Nephron progenitor cell (in vitro differentiated cells): ENCODE measurements around the gene SUGP1.

Experiments used
- DNase-seq: peaks from one replicate; pipeline ENCODE4 v3.0.0; 2021
- H3K27ac Mint-ChIP-seq: 2 replicates; pipeline ENCODE4 v1.8.0; 2021; ENCODE audit warnings: mild to moderate bottlenecking, moderate library complexity, mixed read lengths
- H3K27me3 Mint-ChIP-seq: 2 replicates; pipeline ENCODE4 v1.8.0; 2021; ENCODE audit warnings: mild to moderate bottlenecking, low read depth, mixed read lengths; ENCODE audit not compliant: poor library complexity
- H3K36me3 Mint-ChIP-seq: 2 replicates; pipeline ENCODE4 v1.8.0; 2021; ENCODE audit warnings: low read depth, mixed read lengths
- H3K4me1 Mint-ChIP-seq: 2 replicates; pipeline ENCODE4 v1.8.0; 2021; ENCODE audit warnings: mixed read lengths
- H3K4me3 Mint-ChIP-seq: 2 replicates; pipeline ENCODE4 v1.8.0; 2021; ENCODE audit warnings: mild to moderate bottlenecking, moderate library complexity, mixed read lengths
- H3K9me3 Mint-ChIP-seq: 2 replicates; pipeline ENCODE4 v1.8.0; 2021; ENCODE audit warnings: mild to moderate bottlenecking, moderate library complexity, mixed read lengths
- CTCF ChIP-seq: fragments of 200-600 bp; sonication (generic); IDR thresholded peaks from 2 replicates; pipeline ENCODE4 v1.5.0; 2021; ENCODE audit warnings: antibody characterized with exemption

The SUGP1 gene

GRCh38 chr19:19324059-19324770 lies 3.9 kb upstream of the SUGP1 start:
- peaks cover 48% of the 10 kb centered on the region for H3K36me3 Mint-ChIP-seq
- peak overlapping the region; percentile 34 for H3K4me3 Mint-ChIP-seq
- no peaks in the 10 kb centered on the region for H3K27me3 Mint-ChIP-seq
- H3K4me1 Mint-ChIP-seq, result peaks cover 36% of the 10 kb centered on the region
- H3K9me3 Mint-ChIP-seq, result no peaks in the 10 kb centered on the region
- H3K27ac Mint-ChIP-seq, result peak overlapping the region; percentile 91
- TF ChIP-seq CTCF, result no peak
- DNase-seq, result no peak

- Mint-ChIP-seq H3K9me3 (no peaks in the 10 kb centered on the region), H3K4me3 (peak overlapping the region; percentile 99), H3K36me3 (peaks cover 39% of the 10 kb centered on the region), H3K27me3 (peaks cover 4% of the 10 kb centered on the region), H3K4me1 (peaks cover 47% of the 10 kb centered on the region), H3K27ac (peak overlapping the region; percentile 94)
- TF ChIP-seq CTCF, result no peak
- peak; percentile 51 for DNase-seq
Measured at GRCh38 chr19:19321141-19321577, 850 bp upstream of the SUGP1 start.

- peaks cover 35% of the 10 kb centered on the region for H3K36me3 Mint-ChIP-seq
- H3K27ac Mint-ChIP-seq, result peak overlapping the region; percentile 100
- no peak for DNase-seq
- H3K4me1 Mint-ChIP-seq, result peaks cover 45% of the 10 kb centered on the region
- peaks cover 4% of the 10 kb centered on the region for H3K27me3 Mint-ChIP-seq
- no peaks in the 10 kb centered on the region for H3K9me3 Mint-ChIP-seq
- no peak for TF ChIP-seq CTCF
- H3K4me3 Mint-ChIP-seq, result peak overlapping the region; percentile 99
Measured at GRCh38 chr19:19319732-19320360, 463 bp downstream of the SUGP1 start.

- no peak for DNase-seq
- peaks cover 35% of the 10 kb centered on the region for H3K36me3 Mint-ChIP-seq
- no peak overlapping the region for H3K27ac Mint-ChIP-seq
- no peak overlapping the region for H3K4me3 Mint-ChIP-seq
- peaks cover 26% of the 10 kb centered on the region for H3K4me1 Mint-ChIP-seq
- TF ChIP-seq CTCF, result no peak
- no peaks in the 10 kb centered on the region for H3K9me3 Mint-ChIP-seq
- H3K27me3 Mint-ChIP-seq, result peaks cover 4% of the 10 kb centered on the region
Measured at GRCh38 chr19:19316082-19316481, 4.2 kb downstream of the SUGP1 start.

- no peak for DNase-seq
- H3K27me3 Mint-ChIP-seq, result peaks cover 4% of the 10 kb centered on the region
- H3K4me1 Mint-ChIP-seq, result peaks cover 26% of the 10 kb centered on the region
- no peak overlapping the region for H3K4me3 Mint-ChIP-seq
- no peak overlapping the region for H3K27ac Mint-ChIP-seq
- no peaks in the 10 kb centered on the region for H3K9me3 Mint-ChIP-seq
- peaks cover 39% of the 10 kb centered on the region for H3K36me3 Mint-ChIP-seq
- TF ChIP-seq CTCF, result no peak
Measured at GRCh38 chr19:19315444-19315843, 4.9 kb downstream of the SUGP1 start.
